Kidney (tissue), 11 donors: ENCODE data around the gene UNC93B1. TPM values are rescaled to one million over a fixed set of nuclear protein-coding genes. Genes with fewer than 3 reads are reported as not detected.
"Not testable (repeated sequence)": the region's sequence is repeated elsewhere in the genome, so short reads cannot be mapped to it uniquely, and the experiment has no call there.

ENCODE experiments used
- DNase-seq, 5 donors: peaks; one replicate each; pipeline ENCODE4 v3.0.0-alpha.2; 2013 to 2020
- FAIRE-seq: peaks from 2 replicates; lab custom pipeline; 2012; peaks lifted over from hg19 to GRCh38; lab: Jason Lieb, UNC
- H3K27ac ChIP-seq, 2 donors: one replicate each; pipeline ENCODE4 v1.7.0; 2013; ENCODE audit warnings: low read depth in 2 of 2, low read length in 2 of 2, inconsistent platforms in 1 of 2
- H3K27me3 ChIP-seq: one replicate; pipeline ENCODE4 v1.7.1; 2013; ENCODE audit warnings: low read length, inconsistent platforms; ENCODE audit not compliant: control insufficient read depth, insufficient read depth
- H3K36me3 ChIP-seq, 3 donors: one replicate each; pipeline versions ENCODE4 v1.7.0 to v1.7.1; 2013; ENCODE audit warnings: low read length in 3 of 3, control low read depth in 1 of 3, inconsistent platforms in 1 of 3; ENCODE audit not compliant: insufficient read depth in 3 of 3, control insufficient read depth in 2 of 3
- H3K4me1 ChIP-seq, 3 donors: one replicate each; pipeline versions ENCODE4 v1.7.0 to v1.7.1; 2013; ENCODE audit warnings: low read length in 3 of 3, inconsistent platforms in 1 of 3, low read depth in 1 of 3; ENCODE audit not compliant: control insufficient read depth in 2 of 3, insufficient read depth in 2 of 3
- H3K4me3 ChIP-seq, 3 donors: one replicate each; pipeline versions ENCODE4 v1.7.0 to v1.8.1; 2013; ENCODE audit warnings: low read length in 3 of 3, control low read depth in 1 of 3, inconsistent platforms in 1 of 3
- H3K9ac ChIP-seq, 3 donors: one replicate each; pipeline versions ENCODE4 v1.7.0 to v1.7.1; 2013; ENCODE audit warnings: low read length in 3 of 3, control low read depth in 1 of 3, inconsistent platforms in 1 of 3
- H3K9me3 ChIP-seq, 3 donors: one replicate each; pipeline versions ENCODE4 v1.7.0 to v1.7.1; 2013; ENCODE audit warnings: low read length in 3 of 3, control low read depth in 1 of 3, inconsistent platforms in 1 of 3; ENCODE audit not compliant: control insufficient read depth in 2 of 3, insufficient read depth in 1 of 3
- intact Hi-C: fragments of 100-400 bp; cut with DNase I; formaldehyde crosslinking; loops from one replicate; pipeline ENCODE4 v1.11.1; 2022
- microRNA-seq: library from miRNA; unstranded; fragments of <30 nt; microRNA quantifications from one replicate; pipeline ENCODE4 v1.2.0, GENCODE V29; 2020
- polyA plus RNA-seq: library from polyadenylated mRNA; stranded (reverse); fragments of 350-450 nt; fragmentation: Illumina TruSeq; extraction: RNeasy Lipid Tissue Mini Kit (QIAGEN cat#74804); gene quantifications from one replicate; pipeline ENCODE4 v1.2.3, GENCODE V29; 2014; ENCODE audit warnings: low read depth, low replicate concordance; ENCODE audit not compliant: insufficient read depth
- total RNA-seq: library from RNA; stranded (reverse); fragmentation: NEBNext Ultra II Directional; extraction: Animal tissue kit (Norgen Biotek cat#: 25700); gene quantifications from one replicate; pipeline ENCODE4 v1.2.1, GENCODE V29; 2021
- donor health status: control.
- donor health status: control.
- donor health status: DM: yes; HTN: yes; CAD: no.
- donor health status: Normal renal cell carcinoma (clear cell type).

UNC93B1 gene
- total and polyA plus RNA-seq, 2 donors from 2014 or later = 21.3 to 67.9 TPM

DNA sequence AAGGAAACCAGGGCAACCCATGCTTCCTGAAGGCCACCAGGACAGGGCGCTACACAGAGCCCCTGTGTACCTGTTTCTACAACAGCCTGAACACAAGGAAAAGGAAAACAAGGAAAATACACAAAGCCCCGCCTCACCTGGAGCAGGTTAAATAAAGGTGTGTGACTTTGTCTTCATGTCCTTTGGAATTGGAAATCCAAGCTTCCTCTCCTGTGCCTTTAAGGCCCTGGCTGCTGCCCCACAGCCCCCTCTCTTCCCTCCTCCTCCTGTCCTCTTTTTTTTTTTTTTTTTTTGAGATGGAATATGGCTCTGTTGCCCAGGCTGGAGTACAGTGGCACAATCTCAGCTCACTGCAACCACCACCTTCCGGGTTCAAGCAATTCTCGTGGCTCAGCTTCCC is 57.5 kb downstream of the UNC93B1 start:
- intact Hi-C loops, H3K9ac ChIP-seq, DNase-seq, H3K27ac ChIP-seq, H3K9me3 ChIP-seq, FAIRE-seq, H3K27me3 ChIP-seq, H3K36me3 ChIP-seq, H3K4me1 ChIP-seq, H3K4me3 ChIP-seq: not testable (repeated sequence)

DNA sequence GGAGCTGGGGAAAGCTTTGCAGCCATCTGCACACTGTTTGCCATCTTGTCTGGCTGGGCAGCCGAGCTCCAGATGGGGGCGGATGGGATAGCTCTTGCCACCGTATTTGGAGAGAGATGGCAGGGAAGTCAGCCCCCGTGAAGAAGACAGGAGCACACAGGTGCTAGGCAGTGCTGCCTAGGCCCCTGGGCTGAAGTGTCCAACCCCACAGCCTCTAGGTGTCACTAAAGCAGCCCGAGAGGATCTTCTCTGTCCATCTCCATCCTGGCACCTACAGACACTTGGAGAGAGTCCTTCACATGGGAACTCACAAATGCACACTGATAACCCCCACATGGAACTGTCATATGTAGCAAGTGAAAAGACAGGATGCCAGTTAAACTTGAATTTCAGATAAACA is 60.5 kb downstream of the UNC93B1 start:
- H3K36me3 ChIP-seq, H3K27ac ChIP-seq, H3K27me3 ChIP-seq, FAIRE-seq, intact Hi-C loops, H3K9me3 ChIP-seq, H3K9ac ChIP-seq, H3K4me3 ChIP-seq, H3K4me1 ChIP-seq, DNase-seq: not testable (repeated sequence)

Small RNAs within 50 kb of the gene (microRNA-seq; reads per million reads assigned to microRNA genes)
- gene MIR4691 (not detected), gene MIR6753 (not detected), gene MIR7113 (not detected)

Other genes with a start within 250 kb of the UNC93B1 start
- gene ALDH3B1, start 6.2 kb upstream of the UNC93B1 start, total RNA-seq = 42.7 TPM
- gene ALDH3B1, start 6.2 kb upstream of the UNC93B1 start, polyA plus RNA-seq = 20.9 TPM
- 144 TPM for gene NDUFS8, start 26.6 kb upstream of the UNC93B1 start, total RNA-seq
- 472 TPM for gene NDUFS8, start 26.6 kb upstream of the UNC93B1 start, polyA plus RNA-seq
- gene TCIRG1, start 34.9 kb upstream of the UNC93B1 start, total RNA-seq = 97.1 TPM
- gene TCIRG1, start 34.9 kb upstream of the UNC93B1 start, polyA plus RNA-seq = 36.3 TPM
- 26.3 TPM for gene CHKA, start 117.3 kb upstream of the UNC93B1 start, total RNA-seq
- gene CHKA, start 117.3 kb upstream of the UNC93B1 start, polyA plus RNA-seq = 23.2 TPM
- gene KMT5B, start 209.2 kb upstream of the UNC93B1 start, total RNA-seq = 54.2 TPM
- 15.8 TPM for gene KMT5B, start 209.2 kb upstream of the UNC93B1 start, polyA plus RNA-seq